Lung (tissue), 12 donors: ENCODE measurements around the gene B4GALT4. TPM values are rescaled to one million over a fixed set of nuclear protein-coding genes. Genes with fewer than 3 reads are reported as not detected.

Experiments used
- ATAC-seq: fragments of 200-7000 bp; cut with Tn5 transposase; one replicate; pipeline ENCODE4 v1.9.1; 2020; ENCODE audit warnings: moderate number of reproducible peaks; ENCODE audit not compliant: insufficient read depth, low FRiP score
- DNase-seq, 3 donors: peaks; one replicate each; pipeline ENCODE4 v3.0.0-alpha.2; 2013 to 2017
- H3K27ac ChIP-seq, 2 donors: one replicate each; pipeline ENCODE4 v1.5.1; 2013; ENCODE audit warnings: mild to moderate bottlenecking in 2 of 2, moderate library complexity in 2 of 2, control low read depth in 1 of 2, inconsistent platforms in 1 of 2, low read depth in 1 of 2, low read length in 1 of 2
- H3K27me3 ChIP-seq, 3 donors: one replicate each; pipeline ENCODE4 v1.5.1; 2013; ENCODE audit warnings: low read length in 2 of 3; ENCODE audit not compliant: control insufficient read depth in 3 of 3, insufficient read depth in 3 of 3
- H3K36me3 ChIP-seq, 4 donors: one replicate each; pipeline ENCODE4 v1.5.1; 2013; ENCODE audit warnings: low read length in 4 of 4, mild to moderate bottlenecking in 1 of 4, moderate library complexity in 1 of 4; ENCODE audit not compliant: control insufficient read depth in 4 of 4, insufficient read depth in 4 of 4
- H3K4me1 ChIP-seq, 5 donors: one replicate each; pipeline ENCODE4 v1.5.1; 2013; ENCODE audit warnings: low read length in 5 of 5, mild to moderate bottlenecking in 2 of 5, moderate library complexity in 1 of 5; ENCODE audit not compliant: control insufficient read depth in 5 of 5, insufficient read depth in 5 of 5
- H3K4me3 ChIP-seq: one replicate; pipeline ENCODE4 v1.5.1; 2013; ENCODE audit warnings: mild to moderate bottlenecking, control low read depth, moderate library complexity
- H3K9ac ChIP-seq, 2 donors: one replicate each; pipeline ENCODE4 v1.5.1; 2013; ENCODE audit warnings: low read length in 2 of 2, control low read depth in 1 of 2; ENCODE audit not compliant: insufficient read depth in 1 of 2
- H3K9me3 ChIP-seq, 4 donors: one replicate each; pipeline ENCODE4 v1.5.1; 2013; ENCODE audit warnings: low read length in 3 of 4, mild to moderate bottlenecking in 1 of 4, moderate library complexity in 1 of 4; ENCODE audit not compliant: control insufficient read depth in 4 of 4, insufficient read depth in 3 of 4
- CTCF ChIP-seq: IDR thresholded peaks from 2 replicates; pipeline ENCODE4 v1.5.1; 2012; ENCODE audit warnings: mild to moderate bottlenecking; ENCODE audit errors: control extremely low read depth, extremely low read depth
- WGBS, 2 donors: extraction: QIAGEN DNeasy Blood & Tissue Kit; methylation state at CpG; one replicate each; pipeline ENCODE4 v1.1.7; 2013; 5-methylcytosine and 5-hydroxymethylcytosine counted together
- polyA plus RNA-seq, 2 donors: library from polyadenylated mRNA; stranded (reverse); fragments of 200-250 nt; gene quantifications; one replicate each; pipeline ENCODE4 v1.2.1, GENCODE V29; 2013
- total RNA-seq, 2 donors: library from RNA; depleted of rRNA in 1 of 2; stranded (reverse); fragments of >200 nt in 1 of 2; gene quantifications; one replicate each; pipeline ENCODE4 v1.2.1, GENCODE V29; 2014 to 2021
- donor health status: control.
- donor health status: control.
- donor health status: Bipolar disorder and iron deficiency.
- donor health status: healthy.
- donor health status: DM: yes; HTN: yes; CAD: no.

Gene B4GALT4
- total and polyA plus RNA-seq, 4 donors = 7.5 to 23.2 (median 15.8) TPM

- no peak for TF ChIP-seq CTCF
- DNase-seq (peak; percentile 27 to 66 (median 61)), ATAC-seq (no peak)
- H3K4me3 ChIP-seq = no peak overlapping the region
- no peaks in the 10 kb centered on the region for H3K27me3 ChIP-seq
- no peak overlapping the region for H3K9ac ChIP-seq
- no peaks in the 10 kb centered on the region for H3K9me3 ChIP-seq
- no peaks in the 10 kb centered on the region for H3K4me1 ChIP-seq
- no peaks in the 10 kb centered on the region for H3K36me3 ChIP-seq
- 71 to 82% methylated on average over 8 of the region's 8 CpGs for WGBS, 2 donors
- peak overlapping the region in 1 of 2 donors; percentile 29 for H3K27ac ChIP-seq
These were observed 17.2 kb upstream of the B4GALT4 start for GRCh38 chr3:119257654-119258410.

- no peak overlapping the region for H3K27ac ChIP-seq
These were observed 16.4 kb upstream of the B4GALT4 start for GRCh38 chr3:119257111-119257510.

GRCh38 chr3:119255214-119255613, 14.5 kb upstream of the B4GALT4 start:
- no peaks in the 10 kb centered on the region for H3K4me1 ChIP-seq
- ATAC-seq (no peak), DNase-seq (peak in 1 of 3 donors; percentile 9)
- H3K36me3 ChIP-seq = no peaks in the 10 kb centered on the region
- no peak overlapping the region for H3K4me3 ChIP-seq
- no peak overlapping the region for H3K9ac ChIP-seq
- no peaks in the 10 kb centered on the region for H3K9me3 ChIP-seq
- WGBS, 2 donors = 86% methylated on average over 2 of the region's 2 CpGs
- H3K27me3 ChIP-seq = no peaks in the 10 kb centered on the region
- no peak overlapping the region for H3K27ac ChIP-seq
- no peak for TF ChIP-seq CTCF

More at GRCh38 chr3:119257111-119257510, 16.4 kb upstream of the B4GALT4 start:
- no peaks in the 10 kb centered on the region for H3K9me3 ChIP-seq
- H3K27me3 ChIP-seq = no peaks in the 10 kb centered on the region
- H3K4me1 ChIP-seq = no peaks in the 10 kb centered on the region
- DNase-seq (no peak), ATAC-seq (no peak)
- no peak overlapping the region for H3K4me3 ChIP-seq
- no peaks in the 10 kb centered on the region for H3K36me3 ChIP-seq
- 89 to 90% methylated on average over 2 of the region's 2 CpGs for WGBS, 2 donors
- no peak for TF ChIP-seq CTCF
- no peak overlapping the region for H3K9ac ChIP-seq

GRCh38 chr3:119245778-119246177, 5.1 kb upstream of the B4GALT4 start:
- ATAC-seq (peak; percentile 3), DNase-seq (peak; percentile 81 to 88 (median 84))
- Histone ChIP-seq H3K9ac (no peak overlapping the region), H3K4me3 (no peak overlapping the region), H3K27ac (no peak overlapping the region), H3K9me3 (no peaks in the 10 kb centered on the region), H3K27me3 (no peaks in the 10 kb centered on the region), H3K36me3 (no peaks in the 10 kb centered on the region), H3K4me1 (peaks cover 0 to 8% (median 5%) of the 10 kb centered on the region in 5 donors)
- WGBS, 2 donors = 34 to 65% methylated on average over 2 of the region's 2 CpGs
- TF ChIP-seq CTCF = no peak
